Activated effector memory CD4-positive, alpha-beta T cell treated with Interleukin-2 at 50 U/mL for 16 hours (primary cell): Measurements from ENCODE around the gene OR2V2.

Experiments used
- DNase-seq: peaks from one replicate; pipeline ENCODE4 v3.0.0-alpha.2; 2020

The OR2V2 gene

GRCh38 chr5:181193656-181194055, 46.3 kb downstream of the OR2V2 start:
- DNase-seq, result no peak

- no peak for DNase-seq
Measured at GRCh38 chr5:181194489-181195248, 47.3 kb downstream of the OR2V2 start.

- no peak for DNase-seq
Measured at GRCh38 chr5:181195249-181195761, 47.9 kb downstream of the OR2V2 start.

GRCh38 chr5:181197326-181197951, 50.1 kb downstream of the OR2V2 start:
- DNase-seq, result no peak

- no peak for DNase-seq
Measured at GRCh38 chr5:181198106-181198685, 50.8 kb downstream of the OR2V2 start.

- no peak for DNase-seq
Measured at GRCh38 chr5:181198905-181199519, 51.6 kb downstream of the OR2V2 start.

GRCh38 chr5:181199881-181200638, 52.7 kb downstream of the OR2V2 start:
- DNase-seq, result no peak

GRCh38 chr5:181200816-181201215, 53.4 kb downstream of the OR2V2 start:
- no peak for DNase-seq

- no peak for DNase-seq
Measured at GRCh38 chr5:181203093-181203711, 55.8 kb downstream of the OR2V2 start.

GRCh38 chr5:181203777-181204112, 56.4 kb downstream of the OR2V2 start:
- no peak for DNase-seq

- no peak for DNase-seq
Measured at GRCh38 chr5:181204113-181204825, 56.9 kb downstream of the OR2V2 start.

GRCh38 chr5:181204826-181205760, 57.7 kb downstream of the OR2V2 start, which contains the start of gene TRIM7:
TSS of gene TRIM7 (minus strand) at chr5:181205196. CDS start at chr5:181205110, 86 bp downstream.
- DNase-seq, result no peak

- DNase-seq, result no peak
Measured at GRCh38 chr5:181205761-181206649, 58.6 kb downstream of the OR2V2 start.

- peak; percentile 52 for DNase-seq
Measured at GRCh38 chr5:181207214-181207959, 60.0 kb downstream of the OR2V2 start.

GRCh38 chr5:181207960-181208253, 60.5 kb downstream of the OR2V2 start:
- no peak for DNase-seq
